GM19328 (cell line): Measurements from ENCODE around the gene DGKD.

ENCODE experiments used
- ATAC-seq: cut with Tn5 transposase; IDR thresholded peaks from one replicate; pipeline ENCODE4 v1.9.1; 2021; ENCODE audit warnings: mild to moderate bottlenecking, moderate library complexity; ENCODE audit not compliant: unreplicated experiment

Gene DGKD

DNA sequence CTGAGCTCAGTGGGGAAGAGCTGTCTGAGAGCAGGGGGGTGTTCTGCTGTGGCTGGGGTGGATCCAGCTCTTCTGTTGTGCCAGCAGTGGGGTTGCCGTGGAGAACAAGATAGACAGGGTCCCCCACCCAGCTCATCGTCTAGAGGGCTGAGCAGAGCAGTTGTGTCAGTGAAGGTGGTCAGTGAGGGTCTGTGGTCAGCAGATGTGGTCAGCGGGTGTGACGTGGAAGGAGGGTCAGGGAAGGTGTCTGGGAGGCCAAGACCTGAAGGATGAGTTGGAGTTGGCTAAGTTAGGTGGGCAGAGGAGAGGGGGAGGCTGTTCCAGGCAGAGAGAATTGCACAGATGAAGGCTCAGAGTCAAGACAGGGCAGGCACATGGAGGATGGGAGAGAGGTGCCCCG is 103.1 kb downstream of the DGKD start:
- ATAC-seq = no peak

DNA sequence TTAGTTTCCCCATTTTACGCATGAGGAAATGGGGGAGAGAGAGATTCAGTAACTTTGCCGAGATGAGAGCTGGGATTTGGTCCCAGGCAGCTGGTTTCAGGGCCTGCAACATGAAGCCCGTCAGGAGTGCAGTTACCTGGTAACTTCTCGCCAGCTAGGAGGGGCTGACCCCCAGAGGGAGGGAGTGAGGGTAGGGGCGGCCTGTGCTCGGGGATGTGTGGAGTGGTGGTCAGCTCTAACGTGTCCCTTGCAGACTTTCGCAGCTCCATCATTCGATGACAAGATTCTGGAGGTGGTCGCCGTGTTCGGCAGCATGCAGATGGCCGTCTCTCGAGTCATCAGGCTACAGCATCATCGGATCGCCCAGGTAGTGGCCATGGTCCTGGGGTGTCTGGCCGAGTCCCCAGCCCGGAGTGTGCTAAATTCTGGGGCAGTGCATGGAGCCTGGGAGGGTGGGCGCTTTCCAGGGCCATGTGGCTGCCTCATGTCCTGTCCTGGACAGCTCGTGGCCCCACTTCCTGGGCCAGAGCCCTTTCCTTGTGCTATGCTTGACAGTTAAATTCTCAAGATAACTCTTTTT is 103.8 kb downstream of the DGKD start:
- ATAC-seq = no peak

DNA sequence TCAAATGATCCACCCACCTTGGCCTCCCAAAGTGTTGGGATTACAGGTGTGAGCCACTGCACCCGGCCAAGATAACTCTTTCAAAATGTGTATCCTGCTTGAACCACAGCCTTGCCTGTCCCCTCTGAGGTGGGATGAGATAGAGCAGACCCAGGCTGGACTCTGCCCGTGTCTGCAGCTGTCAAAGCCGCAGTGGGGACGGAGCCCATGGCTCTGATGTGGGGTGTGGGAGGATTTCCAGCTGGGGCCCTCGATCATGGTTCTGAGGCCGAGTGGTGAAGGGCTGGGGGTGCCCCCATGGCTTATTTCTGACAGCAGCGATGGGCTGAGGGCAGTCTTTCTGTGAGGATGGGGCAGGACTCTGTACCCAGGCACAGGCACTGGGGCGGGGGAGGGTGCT is 104.5 kb downstream of the DGKD start:
- ATAC-seq = no peak

DNA sequence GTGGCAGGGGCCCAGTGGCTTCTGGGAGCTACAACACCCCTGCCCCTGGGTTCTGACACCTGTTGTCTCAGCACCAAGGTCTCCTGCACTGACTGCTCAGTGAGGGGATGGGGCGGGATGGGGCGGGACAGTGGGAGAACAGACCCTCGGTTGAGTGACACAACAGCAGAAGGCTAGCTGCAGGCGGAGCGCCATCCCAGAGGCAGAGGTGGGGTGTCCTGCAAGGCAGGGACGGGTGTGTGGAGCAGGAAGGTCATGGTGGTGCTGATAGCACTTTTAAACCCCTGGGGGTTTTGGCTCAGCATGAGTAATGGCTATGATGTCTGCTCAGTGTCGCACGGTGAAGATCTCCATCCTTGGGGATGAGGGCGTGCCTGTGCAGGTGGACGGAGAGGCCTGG is 105.1 kb downstream of the DGKD start:
- no peak for ATAC-seq

DNA sequence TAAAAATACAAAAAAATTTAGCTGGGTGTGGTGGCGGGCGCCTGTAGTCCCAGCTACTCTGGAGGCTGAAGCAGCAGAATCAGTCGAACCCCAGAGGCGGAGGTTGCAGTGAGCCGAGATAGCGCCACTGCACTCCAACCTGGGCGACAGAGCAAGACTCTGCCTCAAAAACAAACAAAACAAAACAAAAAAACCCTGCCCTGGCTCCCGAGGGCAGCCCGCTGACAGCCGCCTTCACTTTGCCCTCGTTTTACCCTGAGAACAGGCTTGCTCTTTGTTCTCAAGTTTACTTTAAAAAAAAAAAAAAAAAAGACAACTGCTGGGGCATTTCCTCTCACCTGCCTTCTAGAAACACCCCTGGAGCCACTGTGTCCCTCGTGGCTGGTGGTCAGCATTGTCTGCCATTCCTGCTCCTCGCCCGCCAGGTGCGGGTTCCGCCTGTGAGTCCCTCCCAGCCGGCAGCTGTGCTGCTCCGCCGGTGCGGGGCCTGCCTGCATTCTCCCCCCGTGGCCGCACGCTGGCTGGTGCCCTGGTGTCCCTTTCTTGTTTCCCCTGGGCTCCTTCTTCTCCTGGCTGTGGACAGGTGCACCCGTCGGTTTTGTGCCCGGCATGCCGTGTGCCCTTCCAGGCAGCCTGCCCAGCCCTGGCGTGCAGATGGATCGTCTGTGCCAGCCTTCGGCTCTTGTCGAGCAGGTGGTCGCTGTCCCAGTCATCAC is 106.6 kb downstream of the DGKD start:
- ATAC-seq = no peak

DNA sequence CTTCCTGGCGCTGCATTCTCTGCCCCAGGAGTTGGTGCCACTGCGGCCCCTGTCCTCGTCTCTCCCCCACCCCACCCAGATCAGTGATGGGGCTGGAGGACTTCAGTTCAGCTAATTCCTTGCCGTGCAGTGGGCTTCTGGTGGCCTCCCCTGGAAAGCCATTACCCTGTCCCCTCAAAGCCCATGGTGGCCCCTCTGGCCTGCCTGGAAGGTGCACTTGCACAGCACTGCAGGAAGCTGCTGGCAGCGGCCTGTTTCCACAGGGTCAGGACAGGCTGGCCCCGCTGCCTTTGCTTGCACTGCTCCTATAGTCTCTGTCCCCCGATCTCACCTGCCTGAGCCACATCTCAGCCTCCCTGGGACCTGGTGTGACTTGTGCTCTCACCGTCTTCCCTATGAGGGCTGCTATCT is 107.2 kb downstream of the DGKD start:
- ATAC-seq = no peak

DNA sequence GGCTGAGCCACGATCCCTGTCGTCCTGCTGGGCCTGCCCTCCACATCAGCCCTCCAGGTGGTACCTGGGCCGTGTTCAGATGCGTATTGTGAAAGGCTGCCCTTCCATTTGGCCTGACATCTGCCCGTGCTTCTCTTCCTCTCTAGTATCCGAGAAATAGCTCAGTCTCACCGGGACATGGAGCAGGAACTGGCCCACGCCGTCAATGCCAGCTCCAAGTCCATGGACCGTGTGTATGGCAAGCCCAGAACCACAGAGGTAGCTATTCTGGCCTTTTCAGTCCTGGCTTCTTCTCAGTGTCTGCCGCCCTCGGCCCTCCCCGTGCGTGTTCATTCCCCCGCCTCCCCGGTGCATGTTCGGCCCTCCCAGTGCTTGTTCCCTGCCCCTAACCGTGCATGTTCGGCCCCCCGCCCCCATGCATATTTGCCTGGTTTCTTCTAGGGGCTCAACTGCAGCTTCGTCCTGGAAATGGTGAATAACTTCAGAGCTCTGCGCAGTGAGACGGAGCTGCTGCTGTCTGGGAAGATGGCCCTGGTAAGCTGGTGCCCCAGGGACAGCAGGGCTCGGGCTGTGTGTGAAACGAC is 108.0 kb downstream of the DGKD start:
- ATAC-seq = no peak

DNA sequence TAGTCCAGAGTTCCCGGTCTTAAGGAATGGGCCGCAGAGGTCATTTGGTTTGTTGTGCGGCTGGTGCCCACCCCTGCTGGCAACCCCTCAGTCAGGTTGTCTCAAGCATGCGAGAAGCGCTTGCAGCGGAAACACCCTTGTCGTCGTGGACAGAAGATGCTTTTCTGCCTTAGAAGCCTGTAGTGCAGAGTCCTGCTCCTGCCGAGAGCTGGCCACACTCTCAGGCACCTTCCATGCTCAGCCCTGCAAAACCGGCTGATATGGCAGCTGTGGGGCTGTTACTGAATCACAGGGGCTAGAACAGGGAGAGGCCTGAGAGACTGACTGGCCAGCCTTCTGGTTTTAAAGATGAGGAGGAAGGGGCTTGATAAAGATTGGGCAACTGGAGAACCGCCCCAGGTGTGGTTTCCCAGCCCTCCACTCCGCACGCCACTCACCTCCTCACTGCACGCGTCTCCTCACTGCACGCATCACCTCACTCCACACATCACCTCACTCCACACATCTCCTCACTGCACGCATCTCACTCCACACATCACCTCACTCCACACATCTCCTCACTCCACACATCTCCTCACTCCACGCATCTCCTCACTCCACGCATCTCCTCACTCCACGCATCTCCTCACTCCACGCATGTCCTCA is 108.7 kb downstream of the DGKD start:
- ATAC-seq = no peak

DNA sequence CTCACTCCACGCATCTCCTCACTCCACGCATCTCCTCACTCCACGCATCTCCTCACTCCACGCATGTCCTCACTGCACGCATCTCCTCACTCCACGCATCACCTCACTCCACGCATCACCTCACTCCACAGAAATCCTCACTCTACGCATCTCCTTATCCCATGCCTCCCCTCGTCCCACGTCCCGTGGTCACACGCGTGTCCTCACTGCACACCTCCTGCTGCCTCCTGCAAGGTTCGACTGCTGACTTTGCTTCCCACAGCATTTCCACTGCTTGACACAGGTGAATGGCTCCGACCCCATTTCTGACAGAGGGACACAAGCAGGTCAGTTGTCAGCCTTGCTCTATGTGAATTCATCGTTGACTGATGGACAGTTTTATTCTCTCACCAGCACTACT is 109.3 kb downstream of the DGKD start:
- ATAC-seq = no peak

DNA sequence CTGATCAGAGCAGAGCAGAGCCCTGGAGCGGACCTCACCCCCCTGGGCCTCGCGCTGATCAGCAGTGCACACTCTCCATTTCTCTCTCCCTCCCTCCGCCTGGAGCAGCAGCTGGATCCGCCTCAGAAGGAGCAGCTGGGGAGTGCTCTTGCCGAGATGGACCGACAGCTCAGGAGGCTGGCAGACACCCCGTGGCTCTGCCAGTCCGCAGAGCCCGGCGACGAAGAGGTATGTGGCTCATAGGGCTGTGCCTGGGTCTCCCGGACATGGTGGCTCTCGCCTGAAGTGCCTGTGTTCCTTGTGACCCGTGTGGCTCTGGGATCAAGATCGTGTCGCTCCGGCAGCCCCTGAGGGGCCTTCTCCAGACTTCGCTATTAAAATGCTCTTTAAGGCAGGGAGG is 109.8 kb downstream of the DGKD start:
- ATAC-seq = no peak

DNA sequence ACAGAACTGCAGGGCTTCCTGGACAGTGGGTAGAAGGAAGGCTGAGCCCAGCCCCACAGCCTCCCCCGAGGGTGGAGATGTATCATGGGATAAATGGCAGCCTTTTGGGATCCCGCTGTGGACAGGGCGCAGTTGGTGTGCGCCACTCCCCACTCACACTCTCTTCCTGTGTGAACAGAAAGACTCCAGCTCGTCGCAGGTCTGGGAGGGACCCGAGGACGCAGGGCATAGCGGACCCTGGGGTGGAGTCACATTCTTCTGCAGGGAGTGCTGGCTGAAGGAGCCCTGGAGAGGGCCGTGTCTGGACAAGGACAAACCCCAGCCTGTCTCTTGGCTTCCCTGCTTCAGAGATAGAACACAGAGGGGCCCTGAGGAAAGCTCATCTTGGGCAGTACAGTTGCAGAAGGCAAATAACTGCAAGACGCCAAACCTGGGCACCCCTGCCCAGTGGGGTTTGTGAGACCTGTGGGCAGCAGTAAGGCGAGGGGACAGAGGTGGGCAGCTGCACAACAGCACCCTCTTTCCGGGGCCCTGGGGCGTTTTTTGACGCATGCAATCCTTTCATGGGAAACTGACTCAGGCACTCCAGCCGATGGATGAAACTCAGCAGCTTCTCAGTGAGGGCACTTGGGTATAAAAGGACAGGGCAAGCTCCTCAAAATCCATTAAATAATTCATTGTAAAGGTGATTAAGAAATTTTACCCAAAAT is 110.4 kb downstream of the DGKD start:
- no peak for ATAC-seq

DNA sequence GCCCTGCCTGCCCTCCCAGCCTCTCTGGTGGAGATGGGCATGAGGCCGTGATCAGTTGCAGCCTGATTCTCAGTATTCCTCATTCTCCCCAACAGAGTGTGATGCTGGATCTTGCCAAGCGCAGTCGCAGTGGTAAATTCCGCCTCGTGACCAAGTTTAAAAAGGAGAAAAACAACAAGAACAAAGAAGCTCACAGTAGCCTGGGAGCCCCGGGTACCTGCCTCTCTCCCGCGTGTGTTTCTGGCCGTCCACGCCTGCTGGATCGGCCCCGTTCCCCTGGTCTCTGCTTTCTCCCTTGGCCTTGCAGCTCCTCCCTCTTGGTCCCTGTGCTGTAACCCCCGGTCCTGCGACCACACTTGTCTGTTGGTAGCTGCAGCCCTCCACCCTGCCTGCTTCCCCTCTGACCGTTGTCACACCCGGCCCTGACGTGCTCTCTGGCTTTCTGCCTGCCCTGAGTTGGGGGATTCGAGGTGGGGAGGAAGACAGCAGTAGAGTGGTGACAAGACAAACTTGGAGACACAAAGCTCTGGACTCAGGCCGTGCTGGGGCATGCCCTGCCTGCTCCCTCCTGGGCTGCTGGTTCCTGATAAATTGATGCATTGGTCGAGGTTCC is 112.8 kb downstream of the DGKD start:
- ATAC-seq = no peak

DNA sequence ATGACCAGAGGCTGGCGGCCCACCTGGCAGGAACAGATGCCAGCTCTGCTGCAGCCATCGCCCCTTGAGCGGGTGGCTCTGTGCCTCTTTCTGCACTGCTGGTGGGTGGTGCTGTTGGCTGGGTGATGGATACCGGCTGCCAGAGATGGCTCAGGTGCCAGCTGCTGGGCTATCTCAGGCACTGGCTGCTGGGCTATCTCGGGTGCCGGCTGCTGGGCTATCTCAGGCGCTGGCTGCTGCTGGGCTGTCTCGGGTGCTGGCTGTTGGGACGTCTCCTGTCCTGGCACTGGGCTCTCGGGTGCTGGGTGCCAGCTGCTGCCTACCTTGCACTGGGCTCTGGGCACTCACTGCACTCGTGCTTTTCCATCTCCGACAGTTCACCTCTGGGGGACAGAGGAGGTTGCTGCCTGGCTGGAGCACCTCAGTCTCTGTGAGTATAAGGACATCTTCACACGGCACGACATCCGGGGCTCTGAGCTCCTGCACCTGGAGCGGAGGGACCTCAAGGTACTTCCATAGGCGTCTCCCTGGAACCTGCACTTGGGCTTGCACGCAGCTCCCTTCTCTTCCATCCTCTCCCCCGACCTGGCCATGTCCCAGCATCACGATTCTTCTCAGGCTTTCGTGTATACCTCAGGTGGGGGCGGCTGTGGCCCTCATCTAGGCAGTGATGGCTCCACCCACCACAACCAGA is 113.9 kb downstream of the DGKD start:
- ATAC-seq = no peak

DNA sequence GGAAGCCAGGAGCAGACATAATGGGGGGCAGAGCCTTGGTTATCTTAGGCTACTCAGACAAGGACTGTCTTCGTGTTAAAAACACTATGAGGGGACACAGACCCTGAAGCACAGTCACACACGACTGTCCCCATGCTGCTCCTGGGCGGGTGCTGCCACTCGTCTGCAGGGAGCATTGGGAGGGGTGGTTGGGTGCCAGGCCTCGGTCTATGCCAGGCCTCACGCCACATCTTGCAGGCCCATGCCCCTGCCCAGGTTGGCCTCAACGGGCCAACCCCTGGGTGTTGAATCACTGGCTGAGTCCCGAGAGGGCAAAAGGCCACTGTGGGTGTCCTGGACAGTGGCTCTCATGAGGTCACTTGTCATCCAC is 114.4 kb downstream of the DGKD start:
- no peak for ATAC-seq

DNA sequence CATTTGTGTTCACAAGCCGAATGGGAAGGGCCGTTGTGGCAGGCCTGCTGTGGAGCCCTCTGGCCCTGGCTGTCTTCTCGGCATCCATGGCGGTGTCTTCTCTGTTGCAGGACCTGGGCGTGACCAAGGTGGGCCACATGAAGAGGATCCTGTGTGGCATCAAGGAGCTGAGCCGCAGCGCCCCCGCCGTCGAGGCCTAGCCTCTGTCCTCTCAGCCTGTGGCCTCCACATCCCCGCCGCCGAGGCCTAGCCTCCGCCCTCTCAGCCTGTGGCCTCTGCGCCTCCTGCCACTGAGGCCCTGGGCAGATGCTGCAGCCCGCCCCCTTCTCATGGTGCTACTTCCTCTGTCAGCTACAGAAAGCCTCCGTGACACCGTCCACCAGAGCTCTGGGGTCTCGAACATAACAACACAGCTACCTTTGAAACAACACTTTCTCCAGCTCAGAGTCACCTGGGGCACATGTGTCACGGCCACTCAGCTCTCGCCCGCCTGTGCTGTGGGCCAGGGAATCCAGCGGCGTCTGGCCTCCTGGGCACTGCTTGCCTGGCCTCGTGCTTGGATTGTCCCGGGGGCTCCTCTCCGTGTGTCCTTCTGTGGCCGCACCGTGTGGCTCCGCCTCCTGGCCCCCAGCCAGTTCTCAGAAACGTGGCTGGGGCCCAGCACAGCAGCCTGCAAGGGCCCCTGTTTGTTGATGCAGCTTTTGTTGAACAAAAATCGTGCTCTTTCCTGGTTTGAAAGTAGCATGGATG is 115.1 kb downstream of the DGKD start:
- ATAC-seq = no peak

DNA sequence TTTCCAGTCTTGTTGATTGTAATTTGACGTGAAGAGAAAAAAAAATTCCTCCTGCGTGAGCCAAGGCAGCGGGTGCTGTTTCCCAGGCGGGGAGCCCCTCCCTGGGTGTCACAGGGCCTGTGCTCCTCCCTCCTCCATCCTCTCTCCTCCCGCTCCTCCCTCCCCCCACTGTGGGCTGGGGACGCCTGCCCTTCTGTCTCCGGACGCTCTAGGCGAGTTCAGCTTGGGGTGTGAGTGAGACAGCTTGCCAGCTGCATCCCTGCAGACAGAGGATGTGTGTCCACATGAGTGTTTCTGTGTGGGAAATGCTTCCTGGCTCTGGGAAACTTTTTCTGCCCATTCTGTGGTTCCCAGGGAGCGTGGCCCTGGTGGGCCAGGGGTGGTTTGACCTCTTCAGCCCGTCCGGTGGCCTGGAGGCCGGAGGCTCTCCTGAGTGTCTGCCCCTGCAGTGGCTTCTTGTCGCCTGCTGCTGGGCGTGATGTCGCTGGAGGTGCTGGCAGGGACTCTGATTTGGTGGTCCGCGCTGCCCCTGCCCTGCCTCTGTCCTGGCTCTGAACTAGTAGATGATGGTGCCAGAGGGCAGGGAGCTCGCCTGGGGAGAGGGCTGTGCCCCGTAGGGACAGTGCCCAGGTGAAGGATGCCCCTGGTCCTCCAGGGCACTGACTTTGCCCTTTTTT is 115.9 kb downstream of the DGKD start:
- no peak for ATAC-seq

DNA sequence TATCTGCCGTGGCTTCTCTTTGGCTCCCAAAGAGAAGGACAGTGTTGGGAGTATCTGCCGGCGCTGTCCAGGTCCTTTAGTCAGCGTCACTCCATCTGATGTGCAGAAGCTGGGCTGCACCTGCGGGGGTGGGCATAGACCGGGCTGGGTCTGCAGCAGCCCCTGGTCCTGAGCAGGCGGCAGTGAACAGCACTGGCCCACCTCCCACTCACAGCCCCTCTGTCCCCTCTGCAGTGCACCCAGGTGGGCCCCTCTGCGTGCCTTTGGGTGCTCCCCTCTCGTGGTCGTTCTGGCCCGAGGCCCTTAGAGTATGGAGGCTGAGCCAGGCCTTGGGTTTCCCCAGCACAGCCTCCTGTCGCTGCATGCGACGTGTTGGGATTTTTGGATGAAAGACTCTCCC is 116.5 kb downstream of the DGKD start:
- ATAC-seq = no peak

DNA sequence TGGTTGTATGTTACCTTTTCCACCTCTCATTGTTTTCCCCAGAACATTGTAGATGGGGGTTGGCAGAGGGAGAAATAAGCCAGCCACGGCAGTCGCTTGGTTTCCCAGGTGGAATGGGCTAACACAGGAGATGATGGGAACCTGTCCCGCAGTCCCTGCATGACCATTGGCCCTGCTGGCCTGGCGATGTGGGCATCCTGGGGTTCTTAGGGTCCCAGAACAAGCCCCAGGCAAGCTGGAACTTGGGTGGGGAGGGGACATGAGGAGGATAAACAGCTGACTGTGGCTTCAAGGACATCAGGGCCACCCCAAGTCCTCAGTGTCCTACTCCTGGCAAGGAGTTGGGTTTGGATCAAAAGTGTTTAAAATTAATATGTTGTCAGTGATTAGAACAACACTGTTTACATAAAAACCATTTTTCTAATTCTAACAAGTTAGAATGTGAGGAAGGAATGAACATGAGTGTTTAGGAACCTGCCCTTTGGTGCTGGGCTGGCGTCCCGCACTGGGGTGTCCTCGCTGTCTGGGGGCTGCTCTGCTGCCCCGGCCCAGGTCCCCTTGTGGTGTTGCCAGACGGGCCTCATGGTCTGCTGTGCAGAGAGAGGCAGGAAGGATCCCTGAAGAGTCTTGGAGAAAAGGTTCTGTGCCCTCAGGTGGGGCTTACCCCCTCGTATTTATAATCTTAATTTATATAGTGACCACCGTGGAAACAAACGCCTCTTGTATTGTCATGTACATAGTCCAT is 117.2 kb downstream of the DGKD start:
- no peak for ATAC-seq

DNA sequence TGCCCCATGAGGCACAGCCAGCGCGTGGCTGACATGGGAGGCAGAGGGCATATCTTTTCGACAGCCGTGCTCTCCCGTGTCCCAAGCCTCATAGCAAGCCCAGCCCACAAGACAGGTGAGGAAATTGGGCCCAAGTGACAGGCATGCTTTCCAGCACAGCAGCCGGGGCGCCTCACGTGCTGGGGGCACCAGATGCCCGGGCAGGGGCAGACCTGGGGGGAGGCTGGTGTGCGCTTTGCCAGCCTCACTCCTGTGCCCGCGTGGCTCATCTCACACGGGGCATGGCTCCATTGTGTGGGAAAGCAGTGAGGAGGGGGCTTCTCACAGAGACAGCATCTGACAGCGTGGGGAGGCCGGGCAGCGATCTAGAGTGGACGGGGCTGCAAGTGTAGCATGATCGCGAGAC is 119.1 kb downstream of the DGKD start:
- no peak for ATAC-seq
